GDM1 (cell line): ENCODE results near the gene SUFU.

Experiments used
- DNase-seq: peaks from one replicate; lab custom pipeline; 2025; lab: John Stamatoyannopoulos, UW

SUFU gene

GRCh38 chr10:102552533-102552932, 48.8 kb downstream of the SUFU start:
- DNase-seq, result no peak

- no peak for DNase-seq
Measured at GRCh38 chr10:102553771-102554170, 50.0 kb downstream of the SUFU start.

GRCh38 chr10:102554531-102554930, 50.8 kb downstream of the SUFU start:
- no peak for DNase-seq

- peak; percentile 36 for DNase-seq
Measured at GRCh38 chr10:102555781-102556328, 52.1 kb downstream of the SUFU start.

GRCh38 chr10:102557569-102557968, 53.8 kb downstream of the SUFU start:
- DNase-seq, result no peak

- DNase-seq, result no peak
Measured at GRCh38 chr10:102559764-102560163, 56.0 kb downstream of the SUFU start.

GRCh38 chr10:102564209-102564834, 60.5 kb downstream of the SUFU start:
- DNase-seq, result no peak

- DNase-seq, result no peak
Measured at GRCh38 chr10:102565793-102566192, 62.0 kb downstream of the SUFU start.

- DNase-seq, result no peak
Measured at GRCh38 chr10:102578782-102579181, 75.0 kb downstream of the SUFU start.

GRCh38 chr10:102579328-102579727, 75.6 kb downstream of the SUFU start:
- DNase-seq, result no peak

GRCh38 chr10:102580230-102580629, 76.5 kb downstream of the SUFU start:
- no peak for DNase-seq

- no peak for DNase-seq
Measured at GRCh38 chr10:102581401-102581800, 77.6 kb downstream of the SUFU start.

- DNase-seq, result no peak
Measured at GRCh38 chr10:102581981-102582580, 78.3 kb downstream of the SUFU start.

- DNase-seq, result peak; percentile 80
Measured at GRCh38 chr10:102583435-102584417, 80.0 kb downstream of the SUFU start.

- no peak for DNase-seq
Measured at GRCh38 chr10:102585026-102585425, 81.3 kb downstream of the SUFU start.

GRCh38 chr10:102586858-102587257, 83.1 kb downstream of the SUFU start:
- no peak for DNase-seq

- no peak for DNase-seq
Measured at GRCh38 chr10:102588875-102589274, 85.1 kb downstream of the SUFU start.

- DNase-seq, result no peak
Measured at GRCh38 chr10:102593074-102593803, 89.5 kb downstream of the SUFU start.

- no peak for DNase-seq
Measured at GRCh38 chr10:102593804-102594079, 90.0 kb downstream of the SUFU start.

GRCh38 chr10:102595293-102595692, 91.5 kb downstream of the SUFU start:
- DNase-seq, result no peak

- no peak for DNase-seq
Measured at GRCh38 chr10:102595897-102596296, 92.1 kb downstream of the SUFU start.

GRCh38 chr10:102596506-102596971, 92.8 kb downstream of the SUFU start:
- DNase-seq, result peak; percentile 71
